NCI-H345 treated with DMSO at 0.1 percent for 48 hours (cell line): ENCODE data around the gene RINL.
A peak's percentile ranks its signal among the peaks of the same experiment; 100 is the strongest.

Experiments
- DNase-seq: peaks from one replicate; lab custom pipeline; 2025; ENCODE audit not compliant: unreplicated experiment; lab: John Stamatoyannopoulos, UW

Gene RINL, protein sequence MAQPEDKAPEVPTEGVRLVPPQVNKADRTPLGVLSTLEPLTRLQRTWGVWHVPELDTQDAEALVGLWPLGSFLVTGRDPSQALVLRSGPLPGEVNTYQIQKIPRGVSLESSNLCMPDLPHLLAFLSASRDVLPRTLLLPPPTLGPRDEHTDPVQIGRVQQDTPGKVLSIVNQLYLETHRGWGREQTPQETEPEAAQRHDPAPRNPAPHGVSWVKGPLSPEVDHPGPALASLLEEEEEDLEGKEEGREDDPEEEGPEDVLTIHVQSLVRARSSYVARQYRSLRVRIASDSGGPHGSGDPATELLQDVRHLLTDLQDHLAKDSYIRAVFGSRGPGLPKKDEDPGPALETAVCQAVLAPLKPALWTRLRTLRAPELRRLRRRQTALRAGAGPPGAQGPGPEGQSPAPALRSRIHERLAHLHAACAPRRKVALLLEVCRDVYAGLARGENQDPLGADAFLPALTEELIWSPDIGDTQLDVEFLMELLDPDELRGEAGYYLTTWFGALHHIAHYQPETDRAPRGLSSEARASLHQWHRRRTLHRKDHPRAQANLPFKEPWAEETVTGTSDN

GRCh38 chr19:38877781-38878574 lies at the start of gene RINL:
TSS of gene RINL (minus strand) at chr19:38878275. CDS start at chr19:38876742, 1,533 bp downstream.
- DNase-seq, result peak; percentile 71

GRCh38 chr19:38924388-38924787 lies 46.3 kb upstream of the RINL start:
- no peak for DNase-seq

- DNase-seq, result no peak
Observed at GRCh38 chr19:38922482-38922881, 44.4 kb upstream of the RINL start.

DNA sequence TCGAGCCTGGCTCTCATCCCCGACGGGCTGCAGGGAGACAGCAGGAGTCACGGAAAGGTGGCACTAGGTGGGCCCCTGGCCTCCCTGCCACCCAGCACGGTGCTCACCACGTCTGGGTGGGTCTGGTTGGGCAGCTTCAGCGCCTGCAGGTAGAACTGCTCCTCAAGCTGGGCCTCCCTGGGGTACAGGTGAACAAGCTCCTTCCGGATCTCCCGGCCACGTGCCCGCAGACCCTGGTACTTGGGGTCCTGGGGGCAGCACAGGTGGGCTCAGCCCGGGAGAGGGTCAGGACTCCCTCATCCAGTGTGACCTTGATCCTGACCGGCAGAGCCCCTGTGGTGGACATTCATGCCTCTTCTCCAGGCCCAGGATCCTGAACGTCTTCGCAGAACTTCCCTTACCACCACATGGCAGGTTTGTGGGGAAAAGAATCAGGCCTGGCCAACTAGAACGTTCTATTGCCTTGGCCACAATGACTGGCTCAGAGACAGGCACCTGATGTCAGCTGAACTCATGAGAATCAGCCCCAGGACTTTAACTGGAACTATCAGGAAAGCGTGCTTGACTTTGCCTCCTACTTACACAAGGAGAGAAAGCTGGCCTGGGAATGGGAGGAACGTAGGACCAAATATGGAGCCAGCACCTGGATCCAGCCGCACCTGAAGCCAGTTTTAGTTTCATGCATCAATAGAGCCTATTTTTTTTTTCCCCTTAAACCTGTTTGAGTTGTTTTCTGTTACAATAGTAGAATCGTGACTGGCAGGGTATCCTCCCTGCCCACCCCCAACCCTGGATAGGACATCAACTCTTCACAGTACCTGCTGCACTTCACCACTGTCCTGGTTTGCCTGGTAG lies 43.6 kb upstream of the RINL start:
- no peak for DNase-seq

GRCh38 chr19:38920602-38921419 lies 42.7 kb upstream of the RINL start:
- DNase-seq, result no peak

- DNase-seq, result no peak
Observed at GRCh38 chr19:38919837-38920601, 41.9 kb upstream of the RINL start.

DNA sequence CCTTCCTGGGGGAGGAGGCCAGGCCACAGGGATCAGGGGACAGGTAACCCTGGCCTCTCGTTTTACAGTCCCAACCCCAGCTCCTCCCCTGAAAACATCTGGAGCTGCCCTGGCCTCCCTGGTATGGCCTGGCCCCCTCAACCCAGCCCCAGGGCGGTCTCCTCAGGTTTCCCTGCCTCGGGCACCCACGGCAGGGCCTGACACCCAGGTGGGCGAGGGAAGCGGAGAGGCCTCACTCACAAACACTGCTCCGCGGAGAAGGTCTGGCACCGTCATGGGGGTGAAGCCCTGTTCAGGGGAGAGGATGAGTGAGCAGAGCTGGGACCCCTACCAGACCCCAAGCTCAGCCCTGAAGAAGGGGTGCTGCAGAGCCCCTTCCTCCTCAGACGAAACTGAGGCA lies 40.5 kb upstream of the RINL start:
- DNase-seq, result no peak

GRCh38 chr19:38917921-38918491 lies 39.9 kb upstream of the RINL start:
- DNase-seq, result no peak

DNA sequence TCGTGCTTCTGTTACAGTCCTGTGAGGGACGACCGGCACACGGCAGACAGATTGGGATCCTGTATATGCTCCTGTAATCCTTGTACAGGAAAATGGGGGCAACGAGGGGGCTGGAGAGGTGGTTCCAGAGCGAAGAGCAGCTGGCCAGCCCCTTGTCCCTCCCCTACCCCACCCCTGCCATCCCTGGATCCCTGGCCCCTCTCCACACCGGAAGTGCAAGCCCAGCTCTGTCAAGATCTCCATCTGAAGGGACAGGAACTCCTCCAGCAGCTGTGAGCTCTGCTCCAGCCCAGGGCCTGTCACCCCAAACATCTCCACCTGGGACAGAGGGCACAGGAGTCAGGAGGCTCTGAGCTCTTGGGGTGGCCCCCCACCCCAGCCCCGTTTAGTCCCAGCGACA lies 39.4 kb upstream of the RINL start:
- no peak for DNase-seq

DNA sequence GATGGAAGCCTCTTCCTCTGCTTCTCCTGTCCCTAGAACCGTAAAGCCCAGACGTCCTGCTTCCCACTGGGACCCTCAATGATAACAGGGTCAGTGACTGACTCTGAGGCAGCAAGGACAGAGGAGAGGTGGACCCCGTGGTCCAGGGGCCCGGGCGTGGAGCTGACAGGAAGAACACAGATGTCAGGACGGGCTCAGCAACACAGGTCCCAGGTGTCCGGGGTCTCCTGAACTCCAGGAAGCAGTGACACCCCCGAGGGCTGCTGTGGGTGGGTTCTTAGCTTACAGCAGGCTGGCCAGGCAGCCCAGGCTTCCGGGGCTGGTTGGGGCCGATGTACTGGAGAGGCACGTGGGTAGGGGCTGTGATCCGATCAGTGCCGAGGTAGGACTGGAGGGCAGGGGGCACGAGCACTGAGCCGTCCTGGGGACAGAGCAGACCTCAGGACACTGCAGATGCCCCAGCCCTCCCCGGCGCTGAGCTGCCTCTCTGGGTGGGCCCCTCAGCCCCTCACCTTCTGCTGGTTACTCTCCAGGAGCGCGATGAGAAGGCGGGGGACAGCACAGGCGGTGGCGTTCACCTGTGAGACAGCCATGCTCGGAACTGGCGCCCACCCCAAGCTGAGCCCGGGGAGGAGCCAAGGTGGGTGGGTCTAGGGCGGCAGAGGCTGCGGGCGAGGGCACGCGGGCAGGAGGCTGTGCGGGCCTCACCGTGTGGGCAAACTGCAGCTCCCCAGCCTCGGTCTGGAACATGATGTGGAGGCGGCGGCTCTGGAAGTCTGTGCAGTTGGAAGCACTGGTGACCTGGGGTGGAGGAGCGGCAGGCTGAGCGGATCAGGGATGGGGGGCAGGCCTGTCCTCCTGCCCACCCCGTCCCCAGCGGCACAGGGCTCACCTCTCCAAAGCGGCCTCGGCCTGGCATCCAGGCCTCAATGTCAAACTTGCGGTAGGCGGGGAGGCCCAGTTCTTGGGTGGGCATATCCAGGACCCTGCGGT lies 37.5 kb upstream of the RINL start:
- DNase-seq, result no peak

DNA sequence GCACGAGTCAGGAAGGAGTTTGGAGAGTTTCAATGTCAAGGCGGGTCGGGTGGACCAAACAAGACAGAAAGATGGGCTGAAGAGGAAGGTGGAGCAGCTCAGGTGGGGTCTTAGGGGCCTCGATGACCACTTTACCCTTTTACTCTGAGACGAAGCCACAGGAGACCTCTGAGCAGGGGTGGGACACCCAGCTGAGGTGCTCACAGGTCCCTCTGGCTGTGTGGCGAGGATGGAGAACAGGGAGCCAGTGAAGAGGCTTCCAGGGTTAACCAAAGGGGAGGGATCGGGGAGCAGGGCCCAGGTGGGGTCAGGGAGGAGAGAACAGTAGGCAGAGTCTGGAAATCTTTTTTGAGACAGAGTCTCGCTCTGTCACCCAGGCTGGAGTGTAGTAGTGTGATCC lies 35.9 kb upstream of the RINL start:
- no peak for DNase-seq

- DNase-seq, result no peak
Observed at GRCh38 chr19:38912600-38913514, 34.8 kb upstream of the RINL start.

GRCh38 chr19:38911388-38912001 lies 33.4 kb upstream of the RINL start:
- no peak for DNase-seq

DNA sequence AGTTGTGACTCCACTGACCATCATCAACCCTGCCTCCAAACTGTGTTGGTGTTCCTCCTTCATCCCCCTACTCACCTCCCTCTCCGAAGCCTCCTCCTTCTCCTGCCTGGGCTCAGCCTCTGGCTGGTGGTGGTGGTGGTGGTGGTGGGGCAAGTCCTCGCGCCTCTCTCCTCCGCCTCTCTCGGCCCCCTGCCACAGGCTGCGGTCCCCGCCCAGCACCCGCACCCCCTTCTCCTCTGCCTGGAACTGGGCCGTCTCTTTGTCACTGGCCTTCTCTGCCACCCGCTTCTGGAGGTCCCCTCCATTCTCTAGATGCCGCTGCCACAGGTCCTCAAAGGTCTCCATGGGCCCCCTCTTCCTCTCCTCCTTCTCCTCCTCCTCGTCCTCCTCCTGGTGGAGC lies 32.4 kb upstream of the RINL start:
- DNase-seq, result no peak

GRCh38 chr19:38908911-38909310 lies 30.8 kb upstream of the RINL start:
- DNase-seq, result no peak

- no peak for DNase-seq
Observed at GRCh38 chr19:38907670-38908069, 29.6 kb upstream of the RINL start.
